HepG2 (cell line): Measurements from ENCODE around the gene CSHL1. TPM values are rescaled to one million over a fixed set of nuclear protein-coding genes. Genes with fewer than 3 reads are reported as not detected.

Experiments
- ATAC-seq: fragments of 200-7000 bp; cut with Tn5 transposase; 3 replicates; pipeline ENCODE4 v1.9.1; 2020; ENCODE audit warnings: mild to moderate bottlenecking, moderate library complexity
- BruUV-seq: library from RNA; stranded (reverse); fragments of 400-500 nt; replicated peaks from 2 replicates; lab custom pipeline; 2021; lab: Mats Ljungman, UMichigan
- CTCF ChIA-PET: fragments of 300-600 bp; formaldehyde crosslinking; extraction: SDS; loops from one replicate; lab custom pipeline; 2021; ENCODE audit warnings: low total read pairs, inconsistent platforms, low intra/inter-chr PET ratio; lab: Yijun Ruan, JAX
- POLR2A ChIA-PET: fragments of 350-600 bp; sonication (Branson Sonifier 250); formaldehyde crosslinking; loops from one replicate; lab custom pipeline; 2020; ENCODE audit warnings: antibody characterized with exemption, inconsistent platforms; lab: Yijun Ruan, JAX
- DNase-seq: peaks from one replicate; pipeline ENCODE4 v3.0.0-alpha.2; 2015; ENCODE audit warnings: low spot score
- FAIRE-seq: peaks from 3 replicates; lab custom pipeline; 2011; peaks lifted over from hg19 to GRCh38; lab: Jason Lieb, UNC
- H2AFZ ChIP-seq: one replicate; pipeline ENCODE4 v1.6.1; 2011; ENCODE audit warnings: low read length, inconsistent platforms
- H3K27ac ChIP-seq: fragments of 300-600 bp; 3 replicates; pipeline ENCODE4 v1.8.0; 2011; ENCODE audit warnings: mixed run types, mild to moderate bottlenecking, mixed read lengths, low read length, inconsistent platforms; ENCODE audit not compliant: insufficient read depth; ENCODE audit errors: extremely low read length
- H3K27me3 ChIP-seq, 2 experiments: fragments of 200-600 bp in 1 of 2; 2 replicates in 1 of 2; 3 replicates in 1 of 2; pipeline versions ENCODE4 v1.6.0 to v1.8.0; 2011; ENCODE audit warnings: low read length in 2 of 2, mild to moderate bottlenecking in 2 of 2, moderate library complexity in 2 of 2, inconsistent platforms in 1 of 2; ENCODE audit not compliant: insufficient read depth in 2 of 2, control insufficient read depth in 1 of 2
- H3K36me3 ChIP-seq, 2 experiments: fragments of 200-600 bp in 1 of 2; replicated peaks in 1 of 2; 2 replicates in 1 of 2; 3 replicates in 1 of 2; pipeline versions ENCODE4 v1.5.1 to v1.8.0; 2011; ENCODE audit warnings: low read length in 2 of 2, inconsistent platforms in 1 of 2; ENCODE audit not compliant: insufficient read depth in 2 of 2, control insufficient read depth in 1 of 2
- H3K4me1 ChIP-seq: 2 replicates; pipeline ENCODE4 v1.5.1; 2012; ENCODE audit warnings: low read length, inconsistent platforms; ENCODE audit not compliant: insufficient read depth
- H3K4me2 ChIP-seq: 2 replicates; pipeline ENCODE4 v1.6.0; 2011; ENCODE audit warnings: low read depth, low read length, inconsistent platforms
- H3K4me3 ChIP-seq, 3 experiments: fragments of 200-600 bp in 1 of 3; sonication (generic), shearing (Covaris generic) in 1 of 3; replicated peaks in 1 of 3; 2 replicates each; pipeline ENCODE4 v1.5.1; 2011 to 2016; ENCODE audit warnings: low read length in 3 of 3, inconsistent platforms in 2 of 3, low read depth in 2 of 3, mild to moderate bottlenecking in 2 of 3, control low read depth in 1 of 3, mixed read lengths in 1 of 3; ENCODE audit not compliant: insufficient read depth in 1 of 3
- H3K79me2 ChIP-seq: one replicate; pipeline ENCODE4 v1.6.1; 2011; ENCODE audit warnings: low read length, inconsistent platforms; ENCODE audit not compliant: insufficient read depth
- H3K9ac ChIP-seq: 2 replicates; pipeline ENCODE4 v1.6.0; 2011; ENCODE audit warnings: mild to moderate bottlenecking, low read depth, low read length, inconsistent platforms; ENCODE audit not compliant: insufficient read depth
- H3K9me3 ChIP-seq: 2 replicates; pipeline ENCODE4 v1.5.1; 2012; ENCODE audit warnings: mild to moderate bottlenecking, low read length
- H4K20me1 ChIP-seq: 2 replicates; pipeline ENCODE4 v1.6.0; 2011; ENCODE audit warnings: inconsistent platforms, mild to moderate bottlenecking, low read length, moderate library complexity; ENCODE audit not compliant: insufficient read depth
- ATF1 ChIP-seq: IDR thresholded peaks from 2 replicates; pipeline ENCODE4 v1.6.1; 2016; ENCODE audit warnings: mild to moderate bottlenecking, control low read depth
- ELF1 ChIP-seq: sonication (generic); formaldehyde crosslinking; IDR thresholded peaks from 2 replicates; pipeline ENCODE4 v1.4.0; 2020; ENCODE audit warnings: missing genetic modification reagents
- KLF13 ChIP-seq: sonication (generic); formaldehyde crosslinking; IDR thresholded peaks from 2 replicates; pipeline ENCODE4 v1.4.0; 2020; ENCODE audit warnings: mild to moderate bottlenecking, missing genetic modification reagents
- MEIS1 ChIP-seq: sonication (generic); formaldehyde crosslinking; IDR thresholded peaks from 2 replicates; pipeline ENCODE4 v1.9.0; 2021; ENCODE audit warnings: mild to moderate bottlenecking, missing genetic modification reagents, moderate library complexity, borderline replicate concordance
- ZNF343 ChIP-seq: sonication (generic); formaldehyde crosslinking; IDR thresholded peaks from 2 replicates; pipeline ENCODE4 v1.4.0; 2020; ENCODE audit warnings: mild to moderate bottlenecking, missing genetic modification reagents
- ZNF501 ChIP-seq: sonication (generic); formaldehyde crosslinking; IDR thresholded peaks from 2 replicates; pipeline ENCODE4 v1.5.1; 2020; ENCODE audit warnings: mild to moderate bottlenecking, moderate library complexity, missing genetic modification reagents
- ZNF513 ChIP-seq: sonication (generic); formaldehyde crosslinking; conservative IDR thresholded peaks from 2 replicates; pipeline ENCODE4 v1.5.0; 2020; ENCODE audit warnings: missing genetic modification reagents
- ZNF709 ChIP-seq: sonication (generic); formaldehyde crosslinking; IDR thresholded peaks from 2 replicates; pipeline ENCODE4 v1.5.0; 2020; ENCODE audit warnings: mild to moderate bottlenecking, missing genetic modification reagents
- WGBS: methylation state at CpG from one replicate; pipeline ENCODE4 v1.1.6; 2017; ENCODE audit warnings: low lambda C conversion rate; 5-methylcytosine and 5-hydroxymethylcytosine counted together
- in situ Hi-C: cut with HindIII; loops from 2 replicates; pipeline ENCODE4 v1.10.0; 2017; ENCODE audit warnings: low pct_unique_long_range_greater_than_20kb; ENCODE audit not compliant: extremely low pct_ligation_motif_present
- intact Hi-C: fragments of 100-400 bp; cut with micrococcal nuclease; formaldehyde crosslinking; loops from one replicate; pipeline ENCODE4 v1.10.0; 2022; ENCODE audit not compliant: unreplicated experiment
- polyA plus RNA-seq, 8 experiments: library from polyadenylated mRNA; depleted of rRNA in 3 of 8; stranded (reverse) in 7 of 8; unstranded in 1 of 8; fragments of >200 nt; fragmentation: Illumina TruSeq in 4 of 8; extraction: Trizol in 4 of 8; gene quantifications; 2 replicates each; pipeline versions ENCODE4 v1.2.1 to v1.2.3, GENCODE V29; 2011 to 2016; ENCODE audit warnings: low read depth in 4 of 8, missing spikeins in 1 of 8, mixed read lengths in 1 of 8; ENCODE audit not compliant: insufficient read depth in 1 of 8
- total RNA-seq, 5 experiments: library from RNA; depleted of rRNA; stranded (reverse); fragments of >200 nt; fragmentation: Illumina TruSeq; extraction: Trizol; gene quantifications; 2 replicates each; pipeline ENCODE4 v1.2.3, GENCODE V29; 2016; ENCODE audit warnings: low read depth in 1 of 5

CSHL1 gene
- total and polyA plus RNA-seq, 2 of the 13 experiments (the other 11 are each of a cell fraction or from before 2014, with no cell fraction given), result not detected

- in situ Hi-C loops (no loop called here), intact Hi-C loops (no loop called here)
- ChIA-PET POLR2A (no interaction called here), CTCF (no interaction called here)
- no peak for DNase-seq
- Histone ChIP-seq H3K36me3 (no peaks in the 10 kb centered on the region), H3K79me2 (no peaks in the 10 kb centered on the region), H3K27me3 (peaks cover 2 to 60% of the 10 kb centered on the region in 2 experiments; a peak in 3 of 5 replicates), H3K27ac (no peak overlapping the region), H3K4me2 (no peak overlapping the region), H4K20me1 (no peaks in the 10 kb centered on the region), H3K4me1 (no peaks in the 10 kb centered on the region), H2AFZ (no peak overlapping the region), H3K4me3 (no peak overlapping the region), H3K9me3 (no peaks in the 10 kb centered on the region), H3K9ac (no peak overlapping the region)
- WGBS, result 39% methylated on average over 6 of the region's 6 CpGs
- TF ChIP-seq ATF1 (CRISPR knock-in tag), result no peak
- TF ChIP-seq MEIS1 (CRISPR knock-in tag), result no peak
- TF ChIP-seq ZNF343, result no peak
- TF ChIP-seq ZNF501 (CRISPR knock-in tag), result no peak
- no peak for TF ChIP-seq ZNF709 (CRISPR knock-in tag)
- no peak for TF ChIP-seq ZNF513 (CRISPR knock-in tag)
- TF ChIP-seq ELF1, result no peak
- TF ChIP-seq KLF13, result no peak
- no peak for FAIRE-seq
- BruUV-seq, result no TSS peak
- no peak for ATAC-seq
These were observed 26.3 kb upstream of the CSHL1 start for GRCh38 chr17:63937319-63937718.
